ENCODE measurements around the gene SLC6A20.

The SLC6A20 gene

GRCh38 chr3:45779746-45780735, 16.3 kb downstream of the SLC6A20 start:
- DNase-seq: no peak
- peaks cover 2% of the 10 kb centered on the region for H3K4me1 ChIP-seq (ENCODE audit: control insufficient read depth, insufficient read depth, low read depth, low read length)
- no peak overlapping the region for H2BK15ac ChIP-seq (ENCODE audit: low read depth, poor library complexity, severe bottlenecking)
- no peaks in the 10 kb centered on the region for H3K36me3 ChIP-seq (ENCODE audit: control insufficient read depth in 1 of 2, insufficient read depth in 2 of 2, low read depth in 1 of 2, low read length in 2 of 2)
- H3K4ac ChIP-seq (ENCODE audit: low read depth in 1 of 2, low read length in 2 of 2): no peak overlapping the region
- 87% methylated on average over 29 of the region's 35 CpGs for WGBS
- no peak overlapping the region for H3K23ac ChIP-seq (ENCODE audit: low read length in 2 of 2)
- H3K27ac ChIP-seq (ENCODE audit: low read length, poor library complexity, severe bottlenecking): no peak overlapping the region
- H3K9ac ChIP-seq (ENCODE audit: low read length): no peak overlapping the region
- no peak overlapping the region for H2AFZ ChIP-seq (ENCODE audit: low read depth, low read length)
- H4K91ac ChIP-seq (ENCODE audit: low read length): no peak overlapping the region
- H4K8ac ChIP-seq (ENCODE audit: low read length): no peak overlapping the region
- peaks cover 8% of the 10 kb centered on the region for H3K9me3 ChIP-seq (ENCODE audit: control insufficient read depth, low read length)
- no peak overlapping the region for H2BK12ac ChIP-seq (ENCODE audit: low read length in 2 of 2)
- H2BK5ac ChIP-seq (ENCODE audit: low read depth, low read length, poor library complexity, severe bottlenecking): no peak overlapping the region
- no peak overlapping the region for H3K18ac ChIP-seq (ENCODE audit: low read depth in 1 of 2, low read length in 2 of 2)
- peaks cover 45 to 75% of the 10 kb centered on the region in 2 experiments for H3K27me3 ChIP-seq (ENCODE audit: control insufficient read depth in 1 of 2, insufficient read depth in 1 of 2, low read length in 2 of 2)
- H2AK5ac ChIP-seq (ENCODE audit: low read length, severe bottlenecking): no peak overlapping the region
- no peak overlapping the region for H3K4me3 ChIP-seq (ENCODE audit: insufficient read depth in 1 of 2, low read depth in 1 of 2, low read length in 2 of 2)
- no peak overlapping the region for H3K4me2 ChIP-seq (ENCODE audit: low read length, poor library complexity, severe bottlenecking)
- H3K14ac ChIP-seq (ENCODE audit: low read length in 2 of 2): no peak overlapping the region
- H2BK120ac ChIP-seq (ENCODE audit: low read depth, low read length): no peak overlapping the region
- H3K79me1 ChIP-seq (replicated peaks; ENCODE audit: low read length, poor library complexity, severe bottlenecking): no peaks in the 10 kb centered on the region

- Histone ChIP-seq H3K4ac (ENCODE audit: low read depth in 1 of 2, low read length in 2 of 2) (no peak overlapping the region), H2BK120ac (ENCODE audit: low read depth, low read length) (no peak overlapping the region), H3K4me2 (ENCODE audit: low read length, poor library complexity, severe bottlenecking) (no peak overlapping the region), H3K4me1 (ENCODE audit: control insufficient read depth, insufficient read depth, low read depth, low read length) (peaks cover 2% of the 10 kb centered on the region), H3K18ac (ENCODE audit: low read depth in 1 of 2, low read length in 2 of 2) (no peak overlapping the region), H3K27me3 (ENCODE audit: control insufficient read depth in 1 of 2, insufficient read depth in 1 of 2, low read length in 2 of 2) (peaks cover 58 to 84% of the 10 kb centered on the region in 2 experiments), H2BK5ac (ENCODE audit: low read depth, low read length, poor library complexity, severe bottlenecking) (no peak overlapping the region), H3K23ac (ENCODE audit: low read length in 2 of 2) (peak overlapping the region in 1 of 2 experiments; percentile 5), H2AK5ac (ENCODE audit: low read length, severe bottlenecking) (no peak overlapping the region), H3K27ac (ENCODE audit: low read length, poor library complexity, severe bottlenecking) (no peak overlapping the region), H3K4me3 (ENCODE audit: insufficient read depth in 1 of 2, low read depth in 1 of 2, low read length in 2 of 2) (no peak overlapping the region), H3K14ac (ENCODE audit: low read length in 2 of 2) (no peak overlapping the region), H3K9me3 (ENCODE audit: control insufficient read depth, low read length) (no peaks in the 10 kb centered on the region), H3K36me3 (ENCODE audit: control insufficient read depth in 1 of 2, insufficient read depth in 2 of 2, low read depth in 1 of 2, low read length in 2 of 2) (no peaks in the 10 kb centered on the region), H4K91ac (ENCODE audit: low read length) (no peak overlapping the region), H2AFZ (ENCODE audit: low read depth, low read length) (no peak overlapping the region), H3K79me1 (replicated peaks; ENCODE audit: low read length, poor library complexity, severe bottlenecking) (no peaks in the 10 kb centered on the region), H3K9ac (ENCODE audit: low read length) (no peak overlapping the region), H4K8ac (ENCODE audit: low read length) (no peak overlapping the region), H2BK12ac (ENCODE audit: low read length in 2 of 2) (no peak overlapping the region), H2BK15ac (ENCODE audit: low read depth, poor library complexity, severe bottlenecking) (no peak overlapping the region)
- WGBS: 62% methylated on average over 3 of the region's 3 CpGs
- no peak for DNase-seq
Measured at GRCh38 chr3:45778761-45779201, 17.6 kb downstream of the SLC6A20 start.

GRCh38 chr3:45777746-45778386, 18.5 kb downstream of the SLC6A20 start:
- H2BK15ac ChIP-seq (ENCODE audit: low read depth, poor library complexity, severe bottlenecking): no peak overlapping the region
- no peak overlapping the region for H2AFZ ChIP-seq (ENCODE audit: low read depth, low read length)
- no peak overlapping the region for H2BK120ac ChIP-seq (ENCODE audit: low read depth, low read length)
- WGBS: 83% methylated on average over 11 of the region's 11 CpGs
- H3K4me3 ChIP-seq (ENCODE audit: insufficient read depth in 1 of 2, low read depth in 1 of 2, low read length in 2 of 2): no peak overlapping the region
- peaks cover 62 to 79% of the 10 kb centered on the region in 2 experiments for H3K27me3 ChIP-seq (ENCODE audit: control insufficient read depth in 1 of 2, insufficient read depth in 1 of 2, low read length in 2 of 2)
- H3K9ac ChIP-seq (ENCODE audit: low read length): no peak overlapping the region
- H3K4me1 ChIP-seq (ENCODE audit: control insufficient read depth, insufficient read depth, low read depth, low read length): peaks cover 2% of the 10 kb centered on the region
- no peaks in the 10 kb centered on the region for H3K36me3 ChIP-seq (ENCODE audit: control insufficient read depth in 1 of 2, insufficient read depth in 2 of 2, low read depth in 1 of 2, low read length in 2 of 2)
- H3K4me2 ChIP-seq (ENCODE audit: low read length, poor library complexity, severe bottlenecking): no peak overlapping the region
- no peak overlapping the region for H4K8ac ChIP-seq (ENCODE audit: low read length)
- no peaks in the 10 kb centered on the region for H3K9me3 ChIP-seq (ENCODE audit: control insufficient read depth, low read length)
- no peak overlapping the region for H4K91ac ChIP-seq (ENCODE audit: low read length)
- no peak overlapping the region for H3K27ac ChIP-seq (ENCODE audit: low read length, poor library complexity, severe bottlenecking)
- no peaks in the 10 kb centered on the region for H3K79me1 ChIP-seq (replicated peaks; ENCODE audit: low read length, poor library complexity, severe bottlenecking)
- H2BK5ac ChIP-seq (ENCODE audit: low read depth, low read length, poor library complexity, severe bottlenecking): no peak overlapping the region
- no peak overlapping the region for H3K18ac ChIP-seq (ENCODE audit: low read depth in 1 of 2, low read length in 2 of 2)
- H3K4ac ChIP-seq (ENCODE audit: low read depth in 1 of 2, low read length in 2 of 2): no peak overlapping the region
- H3K23ac ChIP-seq (ENCODE audit: low read length in 2 of 2): no peak overlapping the region
- no peak for DNase-seq
- no peak overlapping the region for H2AK5ac ChIP-seq (ENCODE audit: low read length, severe bottlenecking)
- no peak overlapping the region for H2BK12ac ChIP-seq (ENCODE audit: low read length in 2 of 2)
- H3K14ac ChIP-seq (ENCODE audit: low read length in 2 of 2): no peak overlapping the region

- Histone ChIP-seq H3K4me2 (ENCODE audit: low read length, poor library complexity, severe bottlenecking) (no peak overlapping the region), H2BK120ac (ENCODE audit: low read depth, low read length) (no peak overlapping the region), H3K4me3 (ENCODE audit: insufficient read depth in 1 of 2, low read depth in 1 of 2, low read length in 2 of 2) (no peak overlapping the region), H4K91ac (ENCODE audit: low read length) (no peak overlapping the region), H3K9ac (ENCODE audit: low read length) (no peak overlapping the region), H3K36me3 (ENCODE audit: control insufficient read depth in 1 of 2, insufficient read depth in 2 of 2, low read depth in 1 of 2, low read length in 2 of 2) (no peaks in the 10 kb centered on the region), H3K27me3 (ENCODE audit: control insufficient read depth in 1 of 2, insufficient read depth in 1 of 2, low read length in 2 of 2) (peaks cover 67 to 79% of the 10 kb centered on the region in 2 experiments), H3K9me3 (ENCODE audit: control insufficient read depth, low read length) (no peaks in the 10 kb centered on the region), H2BK5ac (ENCODE audit: low read depth, low read length, poor library complexity, severe bottlenecking) (no peak overlapping the region), H3K23ac (ENCODE audit: low read length in 2 of 2) (no peak overlapping the region), H3K79me1 (replicated peaks; ENCODE audit: low read length, poor library complexity, severe bottlenecking) (no peaks in the 10 kb centered on the region), H3K4me1 (ENCODE audit: control insufficient read depth, insufficient read depth, low read depth, low read length) (peaks cover 2% of the 10 kb centered on the region), H3K27ac (ENCODE audit: low read length, poor library complexity, severe bottlenecking) (no peak overlapping the region), H3K18ac (ENCODE audit: low read depth in 1 of 2, low read length in 2 of 2) (no peak overlapping the region), H2AK5ac (ENCODE audit: low read length, severe bottlenecking) (no peak overlapping the region), H3K14ac (ENCODE audit: low read length in 2 of 2) (no peak overlapping the region), H2AFZ (ENCODE audit: low read depth, low read length) (no peak overlapping the region), H2BK15ac (ENCODE audit: low read depth, poor library complexity, severe bottlenecking) (no peak overlapping the region), H3K4ac (ENCODE audit: low read depth in 1 of 2, low read length in 2 of 2) (no peak overlapping the region), H4K8ac (ENCODE audit: low read length) (no peak overlapping the region), H2BK12ac (ENCODE audit: low read length in 2 of 2) (no peak overlapping the region)
- WGBS: 84% methylated on average over 7 of the region's 8 CpGs
- DNase-seq: no peak
Measured at GRCh38 chr3:45777111-45777745, 19.1 kb downstream of the SLC6A20 start.

Measured in mesenchymal stem cell (in vitro differentiated cells and primary cell).